Measurements from ENCODE around the gene TMEM233.

The TMEM233 gene

GRCh38 chr12:119576915-119577314 lies 16.7 kb upstream of the TMEM233 start:
- TF ChIP-seq EGR1 (IDR thresholded peaks at IDR 0.05) (no peak), MAX (IDR thresholded peaks at IDR 0.05) (no peak), TEAD4 (IDR thresholded peaks at IDR 0.05) (no peak), NFIC (IDR thresholded peaks at IDR 0.05) (no peak)

- TF ChIP-seq REST (IDR thresholded peaks at IDR 0.05; ENCODE audit: low read depth) (no peak), CREB1 (IDR thresholded peaks at IDR 0.05; ENCODE audit: low read depth) (no peak), NFIC (IDR thresholded peaks at IDR 0.05) (no peak), YY1 (IDR thresholded peaks at IDR 0.05; ENCODE audit: low read depth) (no peak), EP300 (IDR thresholded peaks at IDR 0.05; ENCODE audit: borderline replicate concordance) (no peak), MAX (IDR thresholded peaks at IDR 0.05) (no peak), USF1 (IDR thresholded peaks at IDR 0.05) (no peak), CEBPB (IDR thresholded peaks at IDR 0.05) (no peak), ZBTB7A (IDR thresholded peaks at IDR 0.05; ENCODE audit: low read depth) (no peak), FOXM1 (IDR thresholded peaks at IDR 0.05; ENCODE audit: borderline replicate concordance, low read depth) (no peak), TCF12 (IDR thresholded peaks at IDR 0.05; ENCODE audit: low read depth) (no peak), RAD21 (IDR thresholded peaks at IDR 0.05; ENCODE audit: low read depth) (no peak), TEAD4 (IDR thresholded peaks at IDR 0.05) (no peak), EGR1 (IDR thresholded peaks at IDR 0.05) (no peak), TAF1 (IDR thresholded peaks at IDR 0.05; ENCODE audit: low read depth) (no peak)
Observed at GRCh38 chr12:119578112-119578511, 15.5 kb upstream of the TMEM233 start.

GRCh38 chr12:119589097-119589496 lies 4.5 kb upstream of the TMEM233 start:
- TF ChIP-seq FOXM1 (IDR thresholded peaks at IDR 0.05; ENCODE audit: borderline replicate concordance, low read depth) (no peak), REST (IDR thresholded peaks at IDR 0.05; ENCODE audit: low read depth) (no peak), NFIC (IDR thresholded peaks at IDR 0.05) (no peak), EGR1 (IDR thresholded peaks at IDR 0.05) (no peak), USF1 (IDR thresholded peaks at IDR 0.05) (no peak), MAX (IDR thresholded peaks at IDR 0.05) (no peak), TCF12 (IDR thresholded peaks at IDR 0.05; ENCODE audit: low read depth) (no peak), YY1 (IDR thresholded peaks at IDR 0.05; ENCODE audit: low read depth) (no peak), EP300 (IDR thresholded peaks at IDR 0.05; ENCODE audit: borderline replicate concordance) (no peak)

GRCh38 chr12:119589634-119590033 lies 3.9 kb upstream of the TMEM233 start:
- TF ChIP-seq USF1 (IDR thresholded peaks at IDR 0.05), result no peak
- TF ChIP-seq ZBTB7A (IDR thresholded peaks at IDR 0.05; ENCODE audit: low read depth), result no peak
- TF ChIP-seq TEAD4 (IDR thresholded peaks at IDR 0.05), result no peak

GRCh38 chr12:119592232-119592631 lies 1.3 kb upstream of the TMEM233 start:
- no peak for TF ChIP-seq EP300 (IDR thresholded peaks at IDR 0.05; ENCODE audit: borderline replicate concordance)
- no peak for TF ChIP-seq EGR1 (IDR thresholded peaks at IDR 0.05)

GRCh38 chr12:119594399-119594730 lies 791 bp downstream of the TMEM233 start:
- TF ChIP-seq EGR1 (IDR thresholded peaks at IDR 0.05) (no peak), CREB1 (IDR thresholded peaks at IDR 0.05; ENCODE audit: low read depth) (no peak), FOXM1 (IDR thresholded peaks at IDR 0.05; ENCODE audit: borderline replicate concordance, low read depth) (no peak), EP300 (IDR thresholded peaks at IDR 0.05; ENCODE audit: borderline replicate concordance) (no peak), TCF12 (IDR thresholded peaks at IDR 0.05; ENCODE audit: low read depth) (no peak), REST (IDR thresholded peaks at IDR 0.05; ENCODE audit: low read depth) (no peak), USF1 (IDR thresholded peaks at IDR 0.05) (no peak), RAD21 (IDR thresholded peaks at IDR 0.05; ENCODE audit: low read depth) (no peak), NFIC (IDR thresholded peaks at IDR 0.05) (no peak), TAF1 (IDR thresholded peaks at IDR 0.05; ENCODE audit: low read depth) (no peak), YY1 (IDR thresholded peaks at IDR 0.05; ENCODE audit: low read depth) (no peak), ZBTB7A (IDR thresholded peaks at IDR 0.05; ENCODE audit: low read depth) (no peak), MAX (IDR thresholded peaks at IDR 0.05) (no peak)

All from Ishikawa (cell line).